Endothelial cell of umbilical vein (primary cell): ENCODE results near the gene SELENON.

Experiments
- EZH2 ChIP-seq: IDR thresholded peaks from 2 replicates; pipeline ENCODE4 v1.6.1; 2012; ENCODE audit warnings: borderline replicate concordance, low read depth, mild to moderate bottlenecking, moderate library complexity, low read length, inconsistent platforms; ENCODE audit not compliant: severe bottlenecking
- FOS ChIP-seq: IDR thresholded peaks from 2 replicates; pipeline ENCODE4 v1.6.1; 2011; ENCODE audit warnings: mild to moderate bottlenecking, low read length, moderate library complexity, borderline replicate concordance; ENCODE audit not compliant: insufficient read depth
- MYC ChIP-seq: IDR thresholded peaks from one replicate; pipeline ENCODE4 v1.6.1; 2011; ENCODE audit warnings: mild to moderate bottlenecking, low read depth, low read length
- POLR2A ChIP-seq: IDR thresholded peaks from 2 replicates; pipeline ENCODE4 v1.6.1; 2012; ENCODE audit warnings: low read depth, mild to moderate bottlenecking, control low read depth, low read length
- POLR2AphosphoS5 ChIP-seq: IDR thresholded peaks from 2 replicates; pipeline ENCODE4 v1.6.1; 2012; ENCODE audit warnings: low read depth, mild to moderate bottlenecking, control low read depth, low read length, moderate library complexity; ENCODE audit not compliant: insufficient read depth
- TF ChIP-seq, protein P1 (sequence below): IDR thresholded peaks from 2 replicates; pipeline ENCODE4 v1.6.1; 2011; ENCODE audit not compliant: insufficient read depth, insufficient read length
- TF ChIP-seq, protein P2 (sequence below), 2 donors: IDR thresholded peaks; 1 replicate in 1 of 2; 2 replicates in 1 of 2; pipeline ENCODE4 v1.5.1; 2011; ENCODE audit warnings: low read length in 2 of 2, mild to moderate bottlenecking in 2 of 2, moderate library complexity in 2 of 2, control low read depth in 1 of 2, inconsistent platforms in 1 of 2, low read depth in 1 of 2; ENCODE audit not compliant: insufficient read depth in 1 of 2; ENCODE audit errors: extremely low read depth in 1 of 2

DNA sequence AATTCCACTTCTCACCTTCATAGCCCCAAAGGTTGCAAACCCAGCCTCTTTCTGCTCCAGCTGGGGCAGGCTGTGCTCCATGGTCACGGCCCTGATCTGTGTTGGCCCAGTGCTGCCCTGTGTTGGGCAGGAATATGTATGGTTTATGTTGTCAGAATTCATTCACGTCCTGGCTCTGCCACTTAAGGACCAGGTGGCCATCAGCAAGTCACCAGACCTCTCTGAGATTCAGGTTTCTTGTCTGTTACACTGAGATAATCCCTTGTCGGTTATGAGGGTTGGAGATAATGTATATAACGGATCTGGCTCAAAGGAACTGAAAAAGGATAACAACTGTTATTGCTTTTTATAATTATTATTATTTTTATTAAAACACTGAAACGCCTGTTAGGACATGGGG is 39.1 kb upstream of the SELENON start:
- TF ChIP-seq, protein P1, sequence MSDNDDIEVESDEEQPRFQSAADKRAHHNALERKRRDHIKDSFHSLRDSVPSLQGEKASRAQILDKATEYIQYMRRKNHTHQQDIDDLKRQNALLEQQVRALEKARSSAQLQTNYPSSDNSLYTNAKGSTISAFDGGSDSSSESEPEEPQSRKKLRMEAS, result no peak
- no peak for TF ChIP-seq MYC
- TF ChIP-seq, protein P2, sequence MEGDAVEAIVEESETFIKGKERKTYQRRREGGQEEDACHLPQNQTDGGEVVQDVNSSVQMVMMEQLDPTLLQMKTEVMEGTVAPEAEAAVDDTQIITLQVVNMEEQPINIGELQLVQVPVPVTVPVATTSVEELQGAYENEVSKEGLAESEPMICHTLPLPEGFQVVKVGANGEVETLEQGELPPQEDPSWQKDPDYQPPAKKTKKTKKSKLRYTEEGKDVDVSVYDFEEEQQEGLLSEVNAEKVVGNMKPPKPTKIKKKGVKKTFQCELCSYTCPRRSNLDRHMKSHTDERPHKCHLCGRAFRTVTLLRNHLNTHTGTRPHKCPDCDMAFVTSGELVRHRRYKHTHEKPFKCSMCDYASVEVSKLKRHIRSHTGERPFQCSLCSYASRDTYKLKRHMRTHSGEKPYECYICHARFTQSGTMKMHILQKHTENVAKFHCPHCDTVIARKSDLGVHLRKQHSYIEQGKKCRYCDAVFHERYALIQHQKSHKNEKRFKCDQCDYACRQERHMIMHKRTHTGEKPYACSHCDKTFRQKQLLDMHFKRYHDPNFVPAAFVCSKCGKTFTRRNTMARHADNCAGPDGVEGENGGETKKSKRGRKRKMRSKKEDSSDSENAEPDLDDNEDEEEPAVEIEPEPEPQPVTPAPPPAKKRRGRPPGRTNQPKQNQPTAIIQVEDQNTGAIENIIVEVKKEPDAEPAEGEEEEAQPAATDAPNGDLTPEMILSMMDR (IDR thresholded peaks at IDR 0.05; ENCODE audit: extremely low read depth in 1 of 2, insufficient read depth in 1 of 2, low read depth in 1 of 2, low read length in 2 of 2), result no peak
- TF ChIP-seq POLR2AphosphoS5, result no peak
- no peak for TF ChIP-seq POLR2A
- no peak for TF ChIP-seq EZH2
- no peak for TF ChIP-seq FOS
